Uterus (tissue), 2 donors: ENCODE results near the gene CNST.

ENCODE experiments used
- CTCF ChIP-seq, 4 experiments: fragments of 200-600 bp in 2 of 4; fragments of 450-650 bp in 2 of 4; sonication (generic) in 2 of 4; IDR thresholded peaks; one replicate each; pipeline ENCODE4 v1.5.1; 2016 to 2019; ENCODE audit warnings: antibody characterized with exemption in 4 of 4, mild to moderate bottlenecking in 2 of 4, moderate library complexity in 1 of 4
- POLR2A ChIP-seq, 2 donors: fragments of 450-650 bp; IDR thresholded peaks; one replicate each; pipeline ENCODE4 v1.6.1; 2016; ENCODE audit warnings: antibody characterized with exemption in 2 of 2, mild to moderate bottlenecking in 1 of 2, moderate library complexity in 1 of 2

- TF ChIP-seq CTCF (IDR thresholded peaks at IDR 0.05) (no peak), POLR2A (IDR thresholded peaks at IDR 0.05) (no peak)
Observed at GRCh38 chr1:246680190-246680589, 113.9 kb downstream of the CNST start.
